ENCODE data around the gene DBNDD2. TPM values are rescaled to one million over a fixed set of nuclear protein-coding genes. Genes with fewer than 3 reads are reported as not detected.
A peak's percentile ranks its signal among the peaks of the same experiment; 100 is the strongest.

The DBNDD2 gene, protein sequence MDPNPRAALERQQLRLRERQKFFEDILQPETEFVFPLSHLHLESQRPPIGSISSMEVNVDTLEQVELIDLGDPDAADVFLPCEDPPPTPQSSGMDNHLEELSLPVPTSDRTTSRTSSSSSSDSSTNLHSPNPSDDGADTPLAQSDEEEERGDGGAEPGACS
- 0.89 TPM for polyA plus RNA-seq (2012; ENCODE audit: missing spikeins)

DNA sequence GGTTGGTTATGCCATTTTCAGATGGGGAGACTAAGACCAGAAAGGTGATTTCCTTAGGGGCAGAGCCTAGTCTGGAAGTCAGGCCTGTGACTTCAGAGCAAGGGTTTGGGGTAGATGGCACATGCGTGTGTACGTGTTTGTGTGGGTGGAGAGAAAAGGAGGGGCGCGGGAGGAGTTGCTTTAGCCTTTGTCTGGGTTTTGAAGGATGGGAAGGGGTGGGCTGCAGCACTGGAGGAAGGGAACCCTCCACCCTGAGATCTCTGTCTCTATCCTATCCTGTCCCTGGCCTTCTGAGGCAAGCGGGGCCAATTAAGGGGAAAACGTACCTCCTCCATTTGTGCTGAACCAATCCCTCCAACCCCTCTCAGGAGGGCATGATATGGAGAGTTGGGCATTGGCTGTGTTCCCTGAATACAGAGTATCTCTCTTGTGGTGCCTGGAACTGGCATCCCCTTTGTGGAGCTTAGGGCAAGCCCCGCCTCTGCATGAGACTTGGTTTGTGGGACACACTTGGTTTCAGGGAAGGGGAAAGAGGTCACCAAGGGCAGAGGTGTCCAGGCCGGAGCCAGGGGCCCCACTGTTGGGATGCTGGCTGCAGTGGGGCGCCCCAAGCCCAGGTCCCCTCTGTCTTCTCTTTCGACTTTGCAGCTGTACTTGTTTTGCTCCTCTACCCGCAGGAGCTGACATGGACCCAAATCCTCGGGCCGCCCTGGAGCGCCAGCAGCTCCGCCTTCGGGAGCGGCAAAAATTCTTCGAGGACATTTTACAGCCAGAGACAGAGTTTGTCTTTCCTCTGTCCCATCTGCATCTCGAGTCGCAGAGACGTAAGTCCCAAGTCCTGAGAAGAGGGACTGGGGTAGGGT is at the start of gene DBNDD2:
Gene DBNDD2 (plus strand): TSS at position 507 of the 863 bp plus-strand sequence. CDS start 179 bp downstream, at position 686.
- no peak for FAIRE-seq
- DNase-seq (ENCODE audit: insufficient read length), result no peak
- TF ChIP-seq POLR2A (IDR thresholded peaks at IDR 0.05; ENCODE audit: low read depth, low read length) (no peak), POLR2AphosphoS5 (IDR thresholded peaks at IDR 0.05; ENCODE audit: low read depth, low read length) (no peak), TAF1 (IDR thresholded peaks at IDR 0.05; ENCODE audit: borderline replicate concordance, low read depth, low read length) (no peak)

DNA sequence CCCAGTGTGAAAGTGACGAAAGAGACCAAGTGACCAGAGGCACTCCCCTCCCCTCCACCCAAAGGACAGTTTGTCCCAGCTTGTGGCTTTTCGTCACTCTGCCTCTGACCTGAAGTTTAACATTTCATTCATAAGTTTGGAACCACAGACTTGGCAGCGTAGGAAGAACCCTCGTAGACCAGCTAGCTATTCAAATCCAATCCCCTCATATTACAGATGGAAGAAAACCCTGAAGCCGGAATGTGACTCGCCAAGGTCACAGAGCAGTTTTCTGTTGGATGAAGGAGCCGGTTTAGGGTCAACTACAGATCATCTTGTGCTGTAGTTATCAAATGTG is 49.1 kb upstream of the DBNDD2 start:
- FAIRE-seq (no peak), DNase-seq (ENCODE audit: insufficient read length) (no peak)
- TF ChIP-seq POLR2AphosphoS5 (IDR thresholded peaks at IDR 0.05; ENCODE audit: low read depth, low read length) (no peak), TAF1 (IDR thresholded peaks at IDR 0.05; ENCODE audit: borderline replicate concordance, low read depth, low read length) (no peak), POLR2A (IDR thresholded peaks at IDR 0.05; ENCODE audit: low read depth, low read length) (no peak)

DNA sequence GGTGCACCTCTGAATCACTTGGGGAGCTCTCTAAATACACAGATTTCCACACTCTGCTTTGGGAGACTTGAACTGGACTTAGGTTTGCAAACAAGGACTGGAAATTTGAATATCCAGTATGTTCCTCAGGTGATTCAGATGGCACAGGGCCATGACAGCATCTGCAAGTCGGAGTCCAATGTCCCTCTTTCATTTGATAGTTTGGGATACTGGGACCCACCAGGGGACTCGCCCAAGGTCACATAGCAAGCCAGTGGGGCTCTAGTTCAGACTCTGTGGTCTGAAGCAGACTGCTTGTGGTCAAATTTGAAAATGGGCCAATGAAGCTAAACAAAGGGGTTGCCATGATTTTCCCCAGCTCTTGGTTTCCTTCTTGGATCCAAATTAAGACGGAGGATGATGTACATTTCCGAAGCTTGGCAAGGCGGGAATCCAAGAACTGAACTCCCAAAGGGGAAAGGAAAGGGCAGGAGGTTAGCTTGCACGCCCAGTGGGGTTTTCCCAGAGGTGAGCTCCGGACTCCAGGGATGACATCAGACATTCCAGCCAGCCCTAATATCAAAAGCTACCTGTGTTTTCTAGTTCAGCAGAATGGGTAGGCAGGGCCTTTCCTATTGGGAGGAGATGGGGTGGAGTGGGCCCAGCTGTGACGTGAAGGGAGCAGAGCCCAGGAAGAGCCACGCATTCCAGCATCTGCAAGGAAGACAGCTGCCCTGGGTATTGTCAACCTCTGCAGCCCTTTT is 48.5 kb upstream of the DBNDD2 start:
- no peak for TF ChIP-seq TAF1 (IDR thresholded peaks at IDR 0.05; ENCODE audit: borderline replicate concordance, low read depth, low read length)
- TF ChIP-seq POLR2AphosphoS5 (IDR thresholded peaks at IDR 0.05; ENCODE audit: low read depth, low read length), result no peak
- no peak for TF ChIP-seq POLR2A (IDR thresholded peaks at IDR 0.05; ENCODE audit: low read depth, low read length)
- FAIRE-seq, result no peak
- DNase-seq (ENCODE audit: insufficient read length), result no peak

DNA sequence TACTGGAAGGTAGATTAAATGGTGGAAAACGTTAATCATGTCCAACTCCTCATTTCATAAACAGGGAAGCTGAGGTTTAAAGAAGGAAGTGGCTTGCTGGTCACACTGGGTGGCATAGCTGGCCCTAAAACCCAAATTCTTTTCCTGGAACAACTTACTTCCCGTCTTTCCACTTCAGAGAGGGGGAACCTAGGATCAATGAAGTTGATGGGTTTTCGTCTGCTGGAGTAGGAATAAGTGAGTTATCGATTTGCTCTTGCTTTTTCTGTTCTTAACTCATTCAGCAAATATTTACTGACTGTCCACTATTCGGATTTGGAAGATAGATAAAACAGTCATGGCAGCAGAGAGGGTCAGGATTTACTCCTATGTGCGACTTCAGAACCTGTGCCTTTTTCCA is 46.3 kb upstream of the DBNDD2 start:
- no peak for DNase-seq (ENCODE audit: insufficient read length)
- no peak for TF ChIP-seq TAF1 (IDR thresholded peaks at IDR 0.05; ENCODE audit: borderline replicate concordance, low read depth, low read length)
- FAIRE-seq, result no peak

DNA sequence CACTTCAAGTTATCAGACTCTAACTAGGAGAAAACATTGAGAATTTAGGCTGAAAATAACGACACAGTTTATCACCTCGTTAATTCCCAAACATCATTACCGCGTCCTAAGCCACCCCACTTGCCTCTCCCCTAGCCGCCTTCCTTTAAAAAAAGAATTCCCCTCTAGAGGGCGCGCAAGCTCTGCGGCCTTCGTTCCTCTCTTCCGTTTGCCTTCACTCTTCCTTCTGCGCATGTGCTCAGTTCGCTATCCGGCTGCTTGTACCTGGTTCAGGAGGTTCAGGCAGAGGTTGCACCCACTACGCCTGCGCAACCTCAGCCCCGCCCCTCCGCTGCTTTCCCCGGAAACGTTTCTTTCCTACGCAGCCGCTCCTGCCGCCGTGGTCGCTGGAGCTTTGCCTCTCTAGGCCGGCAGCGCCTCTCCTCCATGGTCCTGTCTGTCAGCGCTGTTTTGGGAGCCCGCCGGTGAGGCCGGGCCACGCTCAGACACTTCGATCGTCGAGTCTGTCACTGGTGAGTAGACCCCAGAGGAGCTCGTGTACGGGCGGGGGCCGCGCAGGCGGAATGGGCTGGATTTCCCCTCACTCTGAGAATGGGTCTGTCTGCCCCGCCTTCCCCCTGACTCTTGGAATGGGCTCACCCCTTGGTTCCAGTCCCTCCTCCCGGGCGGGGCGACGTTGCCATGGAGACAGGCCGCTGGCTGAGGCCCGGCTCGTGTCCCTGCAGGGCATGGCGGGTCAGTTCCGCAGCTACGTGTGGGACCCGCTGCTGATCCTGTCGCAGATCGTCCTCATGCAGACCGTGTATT is 45.1 kb upstream of the DBNDD2 start, which contains the start of gene SYS1:
Gene SYS1 (plus strand): TSS at position 353 of the 807 bp plus-strand sequence. CDS start 376 bp downstream, at position 729.
- TF ChIP-seq POLR2AphosphoS5 (IDR thresholded peaks at IDR 0.05; ENCODE audit: low read depth, low read length) (peak; percentile 75), POLR2A (IDR thresholded peaks at IDR 0.05; ENCODE audit: low read depth, low read length) (peak; percentile 84), TAF1 (IDR thresholded peaks at IDR 0.05; ENCODE audit: borderline replicate concordance, low read depth, low read length) (no peak; the same call in 1 of the 2 replicates)
- FAIRE-seq, result peak; percentile 92
- peak; percentile 81 for DNase-seq (ENCODE audit: insufficient read length)

DNA sequence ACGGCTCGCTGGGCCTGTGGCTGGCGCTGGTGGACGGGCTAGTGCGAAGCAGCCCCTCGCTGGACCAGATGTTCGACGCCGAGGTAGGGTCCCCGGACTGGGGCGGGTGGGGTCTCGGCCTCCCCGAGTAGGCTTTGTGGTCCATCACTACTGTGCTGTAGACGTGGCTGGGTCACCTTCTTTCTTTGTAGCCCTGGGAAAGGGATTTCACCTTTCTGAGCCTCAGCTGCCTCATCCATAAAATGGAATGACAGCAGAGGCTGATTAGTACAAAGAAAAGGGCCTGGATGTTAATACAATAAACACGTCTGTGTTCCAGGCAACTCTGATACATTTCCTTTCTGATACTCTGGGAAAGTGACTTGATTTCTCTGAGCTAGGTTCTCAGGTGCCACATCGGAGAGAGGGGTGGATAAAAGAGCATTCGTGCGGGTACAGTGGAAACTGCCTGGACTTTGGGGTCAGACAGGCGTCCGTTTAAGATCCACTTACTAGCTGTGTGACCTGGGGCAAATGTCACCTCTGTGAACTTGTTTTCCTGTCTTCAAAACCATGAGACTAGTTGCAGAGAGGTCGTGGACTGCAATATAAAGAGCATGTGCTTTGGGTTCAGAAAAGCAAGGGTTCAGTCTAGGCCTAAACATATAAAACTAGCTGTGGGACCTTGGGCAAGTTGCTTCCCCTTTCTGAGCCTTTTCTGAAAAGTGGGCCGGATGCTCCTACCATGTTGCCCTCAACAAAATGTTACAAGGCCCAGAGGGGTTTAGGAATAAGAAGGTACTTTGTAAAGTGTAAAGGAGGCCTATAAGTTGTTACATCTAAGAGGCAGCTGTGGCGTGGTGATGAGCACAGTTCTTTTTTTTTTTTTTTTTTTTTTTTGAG is 44.2 kb upstream of the DBNDD2 start:
- no peak for FAIRE-seq
- no peak for DNase-seq (ENCODE audit: insufficient read length)

DNA sequence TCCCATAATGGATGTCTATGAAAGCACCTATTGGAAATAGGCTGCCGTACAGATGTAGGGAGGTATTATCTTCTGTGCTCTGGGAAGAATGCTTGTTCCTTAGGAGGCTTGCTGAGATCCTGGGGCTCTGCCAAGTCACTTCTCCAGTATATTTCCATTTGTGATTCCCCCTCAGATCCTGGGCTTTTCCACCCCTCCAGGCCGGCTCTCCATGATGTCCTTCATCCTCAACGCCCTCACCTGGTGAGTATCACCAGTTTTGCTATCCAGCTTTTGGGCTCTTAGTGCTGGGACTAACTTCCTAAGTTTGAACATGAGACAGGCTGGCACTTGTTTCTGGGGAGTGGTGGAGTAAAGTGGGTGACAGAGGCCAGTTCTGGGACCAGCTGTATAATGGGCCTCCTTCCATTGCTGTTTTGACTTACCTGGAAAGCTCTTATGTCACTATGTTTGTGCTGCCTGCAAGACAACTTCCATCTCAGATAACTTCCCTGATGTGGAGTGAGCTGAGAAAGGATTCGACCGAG is 42.6 kb upstream of the DBNDD2 start:
- TF ChIP-seq POLR2AphosphoS5 (IDR thresholded peaks at IDR 0.05; ENCODE audit: low read depth, low read length) (no peak), POLR2A (IDR thresholded peaks at IDR 0.05; ENCODE audit: low read depth, low read length) (no peak), TAF1 (IDR thresholded peaks at IDR 0.05; ENCODE audit: borderline replicate concordance, low read depth, low read length) (no peak)

More for the DNA sequence above, 44.2 kb upstream of the DBNDD2 start:
- TF ChIP-seq POLR2A (IDR thresholded peaks at IDR 0.05; ENCODE audit: low read depth, low read length) (no peak), TAF1 (IDR thresholded peaks at IDR 0.05; ENCODE audit: borderline replicate concordance, low read depth, low read length) (no peak), POLR2AphosphoS5 (IDR thresholded peaks at IDR 0.05; ENCODE audit: low read depth, low read length) (no peak)

DNA sequence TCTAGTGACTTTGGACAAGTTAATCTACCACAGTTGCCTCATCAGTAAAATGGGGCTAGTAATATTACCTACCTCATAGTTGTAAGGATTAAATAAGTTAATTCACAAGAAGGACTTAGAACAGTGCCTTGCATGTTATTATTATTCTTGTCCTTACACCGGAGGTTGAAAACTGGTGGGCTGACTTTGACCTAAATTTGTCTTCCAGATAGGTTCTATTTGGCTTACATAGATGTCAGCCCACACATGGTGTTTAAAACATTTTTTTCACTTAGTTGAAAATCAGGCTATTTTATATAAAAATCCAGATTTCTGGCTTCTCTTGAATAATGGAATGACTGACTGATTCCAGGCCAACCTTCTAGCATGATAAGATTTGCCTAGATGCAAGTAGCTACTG is 41.9 kb upstream of the DBNDD2 start:
- DNase-seq (ENCODE audit: insufficient read length) (no peak), FAIRE-seq (no peak)
- TF ChIP-seq POLR2AphosphoS5 (IDR thresholded peaks at IDR 0.05; ENCODE audit: low read depth, low read length) (no peak), TAF1 (IDR thresholded peaks at IDR 0.05; ENCODE audit: borderline replicate concordance, low read depth, low read length) (no peak), POLR2A (IDR thresholded peaks at IDR 0.05; ENCODE audit: low read depth, low read length) (no peak)

More for the DNA sequence above, 42.6 kb upstream of the DBNDD2 start:
- no peak for DNase-seq (ENCODE audit: insufficient read length)
- FAIRE-seq, result no peak

DNA sequence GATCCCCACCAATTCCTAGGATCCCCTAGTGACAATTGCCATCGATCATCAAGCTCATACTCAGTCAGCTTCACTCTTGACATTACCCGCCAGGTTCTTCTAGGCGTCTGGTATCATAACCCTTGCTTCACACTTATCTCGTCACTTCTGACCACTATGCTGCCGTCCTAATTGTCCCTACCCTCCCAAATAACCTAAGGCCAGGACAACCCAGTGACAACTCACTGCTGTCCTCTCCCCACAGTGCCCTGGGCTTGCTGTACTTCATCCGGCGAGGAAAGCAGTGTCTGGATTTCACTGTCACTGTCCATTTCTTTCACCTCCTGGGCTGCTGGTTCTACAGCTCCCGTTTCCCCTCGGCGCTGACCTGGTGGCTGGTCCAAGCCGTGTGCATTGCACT is 41.5 kb upstream of the DBNDD2 start:
- TF ChIP-seq POLR2A (IDR thresholded peaks at IDR 0.05; ENCODE audit: low read depth, low read length), result no peak
- TF ChIP-seq POLR2AphosphoS5 (IDR thresholded peaks at IDR 0.05; ENCODE audit: low read depth, low read length), result no peak
- TF ChIP-seq TAF1 (IDR thresholded peaks at IDR 0.05; ENCODE audit: borderline replicate concordance, low read depth, low read length), result no peak
- DNase-seq (ENCODE audit: insufficient read length) (no peak), FAIRE-seq (no peak)

DNA sequence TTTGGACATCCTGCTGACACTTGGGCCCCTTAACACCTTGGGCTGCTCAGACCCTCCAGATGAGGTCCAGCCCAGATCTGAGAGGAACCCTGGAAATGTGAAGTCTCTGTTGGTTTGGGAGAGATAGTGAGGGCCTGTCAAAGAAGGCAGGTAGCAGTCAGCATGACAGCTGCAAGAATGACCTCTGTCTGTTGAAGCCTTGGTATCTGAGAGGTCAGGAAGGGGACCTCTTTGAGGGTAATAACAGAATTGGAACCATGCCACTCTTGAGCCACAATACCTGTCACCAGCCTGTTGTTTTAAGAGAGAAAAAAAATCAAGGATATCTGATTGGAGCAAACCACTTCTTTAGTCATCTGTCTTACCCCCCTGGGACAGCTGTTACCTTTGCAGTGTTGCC is 41.0 kb upstream of the DBNDD2 start:
- no peak for FAIRE-seq
- DNase-seq (ENCODE audit: insufficient read length), result no peak
- TF ChIP-seq POLR2A (IDR thresholded peaks at IDR 0.05; ENCODE audit: low read depth, low read length), result no peak
- TF ChIP-seq TAF1 (IDR thresholded peaks at IDR 0.05; ENCODE audit: borderline replicate concordance, low read depth, low read length), result no peak
- TF ChIP-seq POLR2AphosphoS5 (IDR thresholded peaks at IDR 0.05; ENCODE audit: low read depth, low read length), result no peak
